Measurements from ENCODE around the gene GALK1.

DNA sequence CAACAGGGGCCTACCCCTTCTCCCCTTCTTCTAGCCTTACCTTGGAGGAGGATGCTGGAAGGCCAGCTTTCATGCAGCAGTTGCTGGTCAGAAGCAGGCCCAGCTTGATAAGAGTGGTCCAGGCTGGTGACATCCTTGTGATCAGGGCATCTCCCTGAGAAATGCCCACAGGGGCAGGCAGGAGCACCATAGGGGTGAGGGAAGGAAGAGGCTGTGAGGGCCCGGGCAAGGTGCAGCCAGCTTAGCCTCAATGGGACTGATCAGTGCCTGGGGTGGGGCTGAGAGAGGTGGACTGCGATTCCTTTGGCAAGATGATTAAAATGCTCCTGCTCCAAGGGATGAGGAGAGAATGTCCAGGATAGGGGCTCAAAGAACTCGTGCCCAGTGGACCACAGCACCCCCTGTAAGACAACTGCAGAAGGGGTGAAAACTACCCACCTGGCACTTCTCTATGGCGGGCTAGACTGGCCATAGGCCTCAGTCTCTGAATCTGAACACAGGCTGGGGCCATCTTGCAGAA lies 9.5 kb upstream of the GALK1 start:
- TF ChIP-seq, protein P1, sequence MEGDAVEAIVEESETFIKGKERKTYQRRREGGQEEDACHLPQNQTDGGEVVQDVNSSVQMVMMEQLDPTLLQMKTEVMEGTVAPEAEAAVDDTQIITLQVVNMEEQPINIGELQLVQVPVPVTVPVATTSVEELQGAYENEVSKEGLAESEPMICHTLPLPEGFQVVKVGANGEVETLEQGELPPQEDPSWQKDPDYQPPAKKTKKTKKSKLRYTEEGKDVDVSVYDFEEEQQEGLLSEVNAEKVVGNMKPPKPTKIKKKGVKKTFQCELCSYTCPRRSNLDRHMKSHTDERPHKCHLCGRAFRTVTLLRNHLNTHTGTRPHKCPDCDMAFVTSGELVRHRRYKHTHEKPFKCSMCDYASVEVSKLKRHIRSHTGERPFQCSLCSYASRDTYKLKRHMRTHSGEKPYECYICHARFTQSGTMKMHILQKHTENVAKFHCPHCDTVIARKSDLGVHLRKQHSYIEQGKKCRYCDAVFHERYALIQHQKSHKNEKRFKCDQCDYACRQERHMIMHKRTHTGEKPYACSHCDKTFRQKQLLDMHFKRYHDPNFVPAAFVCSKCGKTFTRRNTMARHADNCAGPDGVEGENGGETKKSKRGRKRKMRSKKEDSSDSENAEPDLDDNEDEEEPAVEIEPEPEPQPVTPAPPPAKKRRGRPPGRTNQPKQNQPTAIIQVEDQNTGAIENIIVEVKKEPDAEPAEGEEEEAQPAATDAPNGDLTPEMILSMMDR (IDR thresholded peaks at IDR 0.05): no peak
- TF ChIP-seq TCF7L2 (IDR thresholded peaks at IDR 0.05; ENCODE audit: low read depth, low read length): no peak

Measured in Panc1 (cell line).